NCI-H226 (cell line): Measurements from ENCODE around the gene IRF2.
"Not testable (repeated sequence)": the region's sequence is repeated elsewhere in the genome, so short reads cannot be mapped to it uniquely, and the experiment has no call there.

Experiments used
- DNase-seq: peaks from one replicate; pipeline ENCODE4 v3.0.0-alpha.2; 2015

Gene IRF2

DNA sequence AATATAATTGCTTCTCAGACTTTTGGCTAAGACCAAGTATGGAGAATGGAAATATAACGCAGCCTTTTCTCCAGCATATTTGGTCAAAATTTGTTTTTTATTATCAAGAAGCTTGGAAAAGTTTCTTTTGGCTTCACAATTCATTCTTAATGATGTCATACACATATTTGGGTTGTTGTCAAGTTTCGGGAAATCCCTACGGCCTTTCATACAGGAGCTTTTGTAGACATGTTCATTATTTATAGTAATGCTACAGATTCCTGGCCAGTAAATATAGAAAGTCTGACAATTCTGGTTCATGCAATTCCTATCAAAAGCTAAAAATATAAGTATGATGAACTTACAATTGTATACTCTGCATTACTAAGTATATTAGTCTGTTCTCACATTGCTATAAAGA is 112.9 kb downstream of the IRF2 start:
- no peak for DNase-seq

GRCh38 chr4:184359888-184360287 is 114.5 kb downstream of the IRF2 start:
- DNase-seq, result no peak

GRCh38 chr4:184358521-184359232 is 115.7 kb downstream of the IRF2 start:
- DNase-seq, result no peak

- DNase-seq, result no peak
Observed at GRCh38 chr4:184357772-184358171, 116.6 kb downstream of the IRF2 start.

DNA sequence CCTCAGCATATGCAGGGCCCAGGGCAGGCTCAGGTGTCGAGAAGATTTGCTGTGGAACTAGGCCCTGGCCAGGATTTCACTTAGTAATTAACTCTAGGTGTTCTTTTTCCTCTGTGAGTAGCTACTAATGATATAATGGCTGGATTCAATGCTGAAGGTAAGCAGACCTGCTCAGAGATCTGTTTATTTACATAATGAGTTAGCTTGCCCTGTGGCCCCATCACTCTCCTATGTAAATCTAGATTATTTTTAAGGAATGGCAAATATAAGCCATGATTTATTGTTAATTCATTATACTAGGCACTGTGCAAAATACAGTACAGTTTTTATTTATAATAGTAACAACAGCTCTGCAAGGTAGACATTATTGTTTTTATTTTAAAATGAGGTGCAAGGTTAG is 117.2 kb downstream of the IRF2 start:
- DNase-seq, result no peak

DNA sequence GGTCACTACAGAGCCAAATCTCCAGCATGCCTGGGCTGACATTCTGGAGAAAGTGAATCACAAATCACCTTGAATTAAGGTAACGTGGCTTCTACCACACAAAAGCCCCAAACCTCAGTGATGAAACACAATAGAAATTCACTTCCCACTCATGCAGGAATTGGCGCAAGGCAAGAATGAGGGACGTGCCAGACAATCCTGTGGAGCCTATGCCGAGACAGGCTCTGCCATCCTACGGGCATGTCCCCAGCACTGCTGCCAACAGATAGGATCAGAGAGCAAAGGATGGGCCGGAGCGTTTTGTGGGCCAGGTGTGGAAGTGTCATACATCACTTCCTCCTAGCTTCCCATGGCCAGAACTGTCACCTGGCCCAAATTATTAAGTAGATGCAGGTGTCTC is 118.0 kb downstream of the IRF2 start:
- DNase-seq, result no peak

GRCh38 chr4:184355857-184356256 is 118.5 kb downstream of the IRF2 start:
- no peak for DNase-seq

DNA sequence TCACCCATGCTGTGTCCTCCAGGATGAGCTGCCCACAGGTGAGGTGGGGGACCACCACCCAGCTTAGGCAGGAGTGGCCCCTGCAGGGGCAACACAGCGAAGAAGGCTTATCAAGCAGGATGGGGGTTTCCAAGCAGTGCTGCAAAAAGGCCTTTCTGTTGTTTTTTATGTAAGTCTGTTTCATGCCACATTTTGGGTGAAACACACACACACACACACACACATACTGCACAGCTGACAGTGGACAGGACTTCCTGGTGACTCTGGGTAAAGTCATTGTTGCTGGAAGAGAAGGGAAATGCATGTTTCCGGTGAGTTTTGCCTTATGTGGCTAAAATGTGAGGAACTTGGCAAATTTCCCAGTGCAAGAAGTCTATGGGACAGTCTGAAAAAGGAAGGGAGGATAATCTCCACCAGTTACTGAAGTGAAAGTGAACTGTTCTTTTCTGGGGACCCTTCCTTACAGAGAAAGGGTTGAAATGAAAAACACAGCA is 119.2 kb downstream of the IRF2 start:
- DNase-seq, result peak; percentile 32

GRCh38 chr4:184352891-184353290 is 121.5 kb downstream of the IRF2 start:
- no peak for DNase-seq

- no peak for DNase-seq
Observed at GRCh38 chr4:184351560-184352451, 122.5 kb downstream of the IRF2 start.

- no peak for DNase-seq
Observed at GRCh38 chr4:184350964-184351363, 123.4 kb downstream of the IRF2 start.

DNA sequence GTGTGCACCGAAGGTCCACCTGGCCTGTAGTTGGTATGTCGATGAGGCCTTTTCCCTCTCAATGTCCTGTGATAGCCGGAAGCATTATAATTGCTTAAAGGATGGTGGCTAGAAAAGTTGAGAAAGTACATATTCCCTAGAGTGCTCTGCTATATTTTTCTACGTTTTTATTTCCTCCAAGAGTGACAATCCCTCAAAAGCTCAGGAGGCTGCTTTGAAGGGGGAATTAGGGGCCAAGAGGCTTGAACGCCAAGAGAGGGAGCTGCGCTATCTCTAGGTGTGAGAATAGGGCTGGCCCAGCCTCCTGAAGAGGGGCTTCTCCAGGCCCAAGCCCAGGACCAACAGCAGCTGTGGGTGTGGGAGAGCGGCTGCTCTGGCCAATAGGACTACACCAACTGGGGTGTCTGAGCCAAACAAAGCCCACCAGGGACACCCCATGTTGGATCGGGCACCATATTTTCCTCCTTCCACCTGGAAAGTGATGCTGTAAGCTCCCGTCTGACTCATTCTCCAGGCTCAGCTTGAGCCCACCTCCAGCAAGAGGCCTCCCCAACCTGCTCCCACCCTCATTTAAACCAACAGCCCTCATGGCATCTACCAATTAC is 124.0 kb downstream of the IRF2 start:
- no peak for DNase-seq

GRCh38 chr4:184349283-184350039 is 124.9 kb downstream of the IRF2 start:
- DNase-seq, result no peak

DNA sequence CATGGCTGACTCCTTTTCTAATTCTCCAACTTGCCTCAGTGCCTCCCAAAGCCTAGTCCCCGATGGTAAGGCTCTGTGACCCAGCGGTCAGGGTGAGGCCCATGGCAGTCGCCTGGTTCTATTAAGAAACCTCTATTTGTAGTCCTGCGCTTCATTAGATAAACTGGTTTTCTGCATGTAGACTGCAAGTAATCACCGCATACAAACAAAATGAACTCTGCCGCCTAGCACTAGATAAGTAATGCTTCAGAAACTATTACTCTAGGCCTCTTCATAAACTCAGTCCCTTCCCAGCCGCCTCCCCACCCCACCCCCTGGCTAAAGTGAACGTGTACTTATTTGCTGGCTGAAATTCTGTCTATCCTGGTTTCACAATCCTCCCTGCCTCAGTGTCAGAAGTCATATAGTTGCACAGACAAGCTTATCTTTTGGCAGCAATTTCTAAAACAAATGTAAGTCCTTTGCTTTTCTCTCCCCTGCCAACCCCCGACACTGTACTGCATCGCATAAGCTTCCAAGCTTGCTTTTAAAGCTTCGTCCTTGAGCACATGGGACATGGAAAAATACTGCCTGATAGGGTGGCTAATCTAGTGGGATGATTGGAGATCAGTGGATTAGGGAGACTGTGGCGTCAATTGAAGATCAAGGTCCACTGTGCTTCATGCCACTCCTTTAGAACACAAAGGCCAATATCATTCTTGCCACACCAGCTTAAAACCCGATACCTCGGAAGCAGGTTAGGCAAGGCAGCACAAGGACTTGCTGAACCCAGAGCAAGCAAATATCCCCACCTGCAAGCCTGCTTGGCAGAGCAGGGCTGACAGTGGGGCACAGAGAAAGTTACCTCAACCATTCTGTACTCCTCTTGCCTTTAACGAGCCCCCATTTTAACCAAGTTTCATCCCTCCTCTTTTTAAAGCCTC is 125.8 kb downstream of the IRF2 start:
- DNase-seq, result no peak

DNA sequence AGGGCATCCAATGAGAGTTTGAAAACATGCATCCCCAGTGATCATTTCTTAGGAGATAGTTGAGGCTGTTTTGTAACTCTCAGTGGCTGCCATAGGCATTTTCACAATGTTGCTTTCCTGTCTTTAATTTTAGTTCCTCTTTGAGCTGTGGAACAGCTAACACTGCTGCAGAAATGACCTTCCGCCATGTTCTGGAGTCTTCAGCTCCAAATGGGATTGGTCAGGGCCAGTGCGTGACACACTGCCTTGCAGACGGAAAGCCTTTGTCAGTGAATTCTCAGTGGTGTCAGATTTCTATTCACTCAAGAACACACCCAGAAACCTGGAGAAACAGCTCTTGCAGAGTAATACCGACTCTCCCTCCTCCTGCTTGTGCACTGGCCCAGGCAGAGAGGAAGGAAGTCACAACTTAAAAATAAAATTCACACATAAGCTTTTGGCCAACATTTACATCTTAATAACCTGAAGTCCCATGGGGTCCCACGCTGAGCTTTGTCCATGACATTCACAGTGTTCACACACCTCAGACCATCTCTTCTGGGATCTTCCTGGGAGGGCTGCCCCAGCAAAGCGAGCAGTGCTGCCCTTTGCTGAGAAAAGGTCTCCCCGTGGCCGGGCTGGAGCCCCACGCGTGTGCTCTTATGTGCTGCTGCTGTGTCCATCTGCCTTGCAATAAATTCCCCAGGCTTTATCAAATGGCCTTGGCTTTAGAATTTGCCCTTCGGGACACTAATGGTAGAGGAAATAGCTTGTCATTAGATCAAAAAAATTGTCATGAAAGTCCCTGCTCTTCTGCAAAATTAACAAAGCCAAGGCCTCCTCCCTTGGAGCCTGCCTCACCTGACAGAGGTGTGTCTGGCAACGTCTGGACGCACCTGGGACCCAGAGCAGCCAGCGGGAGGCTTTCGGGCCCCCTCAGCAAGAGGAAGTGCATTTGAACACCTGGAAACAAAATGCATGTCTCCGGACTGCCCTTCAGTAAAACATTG is 126.8 kb downstream of the IRF2 start:
- no peak for DNase-seq

DNA sequence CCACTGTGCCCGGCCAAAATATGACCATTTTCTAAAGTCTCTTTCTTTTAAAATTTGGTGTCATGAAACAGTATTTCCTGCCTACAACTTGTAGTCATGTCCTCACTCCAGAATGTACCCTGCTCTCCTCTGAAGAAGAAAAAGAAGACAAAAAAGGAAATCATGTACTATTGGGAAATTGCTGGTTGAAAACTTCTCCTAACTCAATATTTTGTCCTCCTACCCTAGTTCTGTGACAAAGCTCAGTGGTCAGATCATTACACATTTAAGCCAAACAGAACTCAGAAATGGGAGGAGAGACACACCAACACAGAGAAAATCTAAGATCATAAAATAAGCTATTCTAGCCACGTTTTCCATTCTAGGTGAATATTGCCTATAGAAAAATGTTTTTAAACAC is 127.7 kb downstream of the IRF2 start:
- DNase-seq, result no peak

DNA sequence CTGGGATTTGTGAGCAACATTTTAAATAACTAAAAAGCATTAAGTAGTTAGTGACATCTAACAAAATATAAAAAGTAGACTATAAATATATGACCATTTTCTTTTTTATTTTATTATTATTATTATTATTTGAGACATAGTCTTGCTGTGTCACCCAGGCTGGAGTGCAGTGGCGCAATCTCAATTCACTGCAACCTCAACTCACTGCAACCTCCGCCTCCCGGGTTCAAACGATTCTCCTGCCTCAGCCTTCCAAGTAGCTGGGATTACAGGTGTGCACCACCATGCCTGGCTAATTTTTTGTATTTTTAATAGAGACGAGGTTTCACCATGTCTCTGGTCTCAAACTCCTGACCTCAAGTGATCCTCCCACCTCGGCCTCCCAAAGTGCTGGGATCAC is 128.1 kb downstream of the IRF2 start:
- not testable (repeated sequence) for DNase-seq

GRCh38 chr4:184345573-184345922 is 128.8 kb downstream of the IRF2 start:
- no peak for DNase-seq

GRCh38 chr4:184344899-184345572 is 129.3 kb downstream of the IRF2 start:
- DNase-seq, result no peak

- no peak for DNase-seq
Observed at GRCh38 chr4:184344435-184344834, 129.9 kb downstream of the IRF2 start.
